Liver (tissue), 9 donors: ENCODE results near the gene MYH13. TPM values are rescaled to one million over a fixed set of nuclear protein-coding genes. Genes with fewer than 3 reads are reported as not detected.

Experiments used
- DNase-seq: peaks from one replicate; pipeline ENCODE4 v3.0.0-alpha.2; 2017; ENCODE audit warnings: low spot score
- H3K27ac ChIP-seq, 2 donors: one replicate each; pipeline ENCODE4 v1.7.0; 2013; ENCODE audit warnings: inconsistent platforms in 2 of 2, low read length in 2 of 2, control low read depth in 1 of 2, low read depth in 1 of 2, mild to moderate bottlenecking in 1 of 2
- H3K27me3 ChIP-seq, 4 donors: one replicate each; pipeline versions ENCODE4 v1.6.1 to v1.7.0; 2013; ENCODE audit warnings: low read length in 3 of 4, inconsistent platforms in 1 of 4, mild to moderate bottlenecking in 1 of 4, moderate library complexity in 1 of 4; ENCODE audit not compliant: control insufficient read depth in 4 of 4, insufficient read depth in 4 of 4
- H3K36me3 ChIP-seq, 4 donors: one replicate each; pipeline versions ENCODE4 v1.6.1 to v1.7.0; 2013; ENCODE audit warnings: low read length in 3 of 4, mild to moderate bottlenecking in 3 of 4, low read depth in 1 of 4, moderate library complexity in 1 of 4; ENCODE audit not compliant: control insufficient read depth in 4 of 4, insufficient read depth in 3 of 4
- H3K4me1 ChIP-seq, 4 donors: one replicate each; pipeline versions ENCODE4 v1.6.1 to v1.7.0; 2013; ENCODE audit warnings: low read length in 3 of 4, mild to moderate bottlenecking in 3 of 4, moderate library complexity in 1 of 4; ENCODE audit not compliant: control insufficient read depth in 4 of 4, insufficient read depth in 4 of 4
- H3K4me3 ChIP-seq, 3 donors: one replicate each; pipeline versions ENCODE4 v1.6.1 to v1.7.0; 2013; ENCODE audit warnings: low read length in 3 of 3, control low read depth in 1 of 3, low read depth in 1 of 3, mild to moderate bottlenecking in 1 of 3
- H3K9ac ChIP-seq, 2 donors: one replicate each; pipeline ENCODE4 v1.7.0; 2013; ENCODE audit warnings: low read length in 2 of 2, mild to moderate bottlenecking in 2 of 2, moderate library complexity in 2 of 2, control low read depth in 1 of 2, low read depth in 1 of 2
- H3K9me3 ChIP-seq, 4 donors: one replicate each; pipeline versions ENCODE4 v1.6.1 to v1.7.0; 2013; ENCODE audit warnings: low read length in 3 of 4; ENCODE audit not compliant: control insufficient read depth in 4 of 4
- EGR1 ChIP-seq, 2 donors: IDR thresholded peaks; 2 replicates each; pipeline ENCODE4 v1.6.1; 2016 to 2018; ENCODE audit warnings: antibody characterized with exemption in 2 of 2, low read depth in 2 of 2
- FOXA1 ChIP-seq: IDR thresholded peaks from 2 replicates; pipeline ENCODE4 v1.6.1; 2016; ENCODE audit warnings: antibody characterized with exemption
- GABPA ChIP-seq, 2 donors: IDR thresholded peaks in 1 of 2; conservative IDR thresholded peaks in 1 of 2; 2 replicates each; pipeline ENCODE4 v1.6.1; 2016; ENCODE audit warnings: antibody characterized with exemption in 2 of 2, mild to moderate bottlenecking in 1 of 2, moderate library complexity in 1 of 2
- HNF4A ChIP-seq, 2 donors: conservative IDR thresholded peaks; 2 replicates each; pipeline ENCODE4 v1.6.1; 2016; ENCODE audit warnings: antibody characterized with exemption in 2 of 2, mild to moderate bottlenecking in 2 of 2
- HNF4G ChIP-seq: IDR thresholded peaks from 2 replicates; pipeline ENCODE4 v1.6.1; 2016; ENCODE audit warnings: antibody characterized with exemption
- JUND ChIP-seq, 2 donors: IDR thresholded peaks; 2 replicates each; pipeline ENCODE4 v1.6.1; 2016; ENCODE audit warnings: antibody characterized with exemption in 2 of 2
- NR2F2 ChIP-seq: IDR thresholded peaks from 2 replicates; pipeline ENCODE4 v1.6.1; 2016; ENCODE audit warnings: antibody characterized with exemption
- RXRA ChIP-seq, 2 donors: IDR thresholded peaks; 2 replicates each; pipeline ENCODE4 v1.6.1; 2017 to 2018; ENCODE audit warnings: antibody characterized with exemption in 2 of 2, mild to moderate bottlenecking in 1 of 2
- SP1 ChIP-seq: IDR thresholded peaks from 2 replicates; pipeline ENCODE4 v1.6.1; 2018; ENCODE audit warnings: antibody characterized with exemption, mild to moderate bottlenecking
- TAF1 ChIP-seq: conservative IDR thresholded peaks from 2 replicates; pipeline ENCODE4 v1.6.1; 2016; ENCODE audit warnings: antibody characterized with exemption, mild to moderate bottlenecking
- YY1 ChIP-seq: IDR thresholded peaks from 2 replicates; pipeline ENCODE4 v1.6.1; 2016; ENCODE audit warnings: antibody characterized with exemption, mild to moderate bottlenecking
- ZBTB33 ChIP-seq: IDR thresholded peaks from 2 replicates; pipeline ENCODE4 v1.6.1; 2016; ENCODE audit warnings: antibody characterized with exemption
- WGBS: extraction: QIAGEN DNeasy Blood & Tissue Kit; methylation state at CpG from one replicate; pipeline ENCODE4 v1.1.7; 2013; 5-methylcytosine and 5-hydroxymethylcytosine counted together
- polyA plus RNA-seq, 2 donors: library from polyadenylated mRNA; stranded (reverse) in 1 of 2; unstranded in 1 of 2; fragments of 200-250 nt in 1 of 2; fragments of >200 nt in 1 of 2; fragmentation: Nextera tagmentation in 1 of 2; extraction: Ambion mirVana in 1 of 2; gene quantifications; one replicate each; pipeline versions ENCODE4 v1.2.1 to v1.2.3, GENCODE V29; 2013 to 2015
- total RNA-seq, 2 donors: library from RNA; depleted of rRNA; stranded (reverse); fragments of >200 nt; gene quantifications; one replicate each; pipeline ENCODE4 v1.2.3, GENCODE V29; 2014
- TF ChIP-seq, protein P1 (sequence below): IDR thresholded peaks from 2 replicates; pipeline ENCODE4 v1.6.1; 2016; ENCODE audit warnings: antibody characterized with exemption, mild to moderate bottlenecking
- TF ChIP-seq, protein P2 (sequence below): fragments of 150-350 bp; IDR thresholded peaks from 2 replicates; pipeline ENCODE4 v1.5.1; 2017; ENCODE audit warnings: improper control_type of control experiment, low read depth, low read length; ENCODE audit not compliant: missing input control
- donor health status: healthy.
- donor health status: healthy.
- donor health status: healthy.
- donor health status: healthy.
- donor health status: healthy.

MYH13 gene
- total and polyA plus RNA-seq, 4 donors: not detected

GRCh38 chr17:10421900-10422542, 49.2 kb upstream of the MYH13 start, which contains the start of gene MYH8:
Gene MYH8 (minus strand): TSS chr17:10421950. CDS start chr17:10420227, 1,723 bp downstream.
- WGBS: 78% methylated on average over 7 of the region's 7 CpGs
- peaks cover 0 to 7% (median 1%) of the 10 kb centered on the region in 4 donors for H3K27me3 ChIP-seq
- no peaks in the 10 kb centered on the region for H3K9me3 ChIP-seq
- no peak for DNase-seq
- TF ChIP-seq FOXA1 (no peak), HNF4A (conservative IDR thresholded peaks at IDR 0.05) (no peak), GABPA (IDR thresholded peaks at IDR 0.05 in 1 of 2, conservative IDR thresholded peaks at IDR 0.05 in 1 of 2) (no peak), TAF1 (no peak), YY1 (no peak), EGR1 (IDR thresholded peaks at IDR 0.05; ENCODE audit: low read depth in 2 of 2) (no peak), HNF4G (no peak), JUND (IDR thresholded peaks at IDR 0.05) (no peak), RXRA (IDR thresholded peaks at IDR 0.05) (no peak)
- TF ChIP-seq, protein P1, sequence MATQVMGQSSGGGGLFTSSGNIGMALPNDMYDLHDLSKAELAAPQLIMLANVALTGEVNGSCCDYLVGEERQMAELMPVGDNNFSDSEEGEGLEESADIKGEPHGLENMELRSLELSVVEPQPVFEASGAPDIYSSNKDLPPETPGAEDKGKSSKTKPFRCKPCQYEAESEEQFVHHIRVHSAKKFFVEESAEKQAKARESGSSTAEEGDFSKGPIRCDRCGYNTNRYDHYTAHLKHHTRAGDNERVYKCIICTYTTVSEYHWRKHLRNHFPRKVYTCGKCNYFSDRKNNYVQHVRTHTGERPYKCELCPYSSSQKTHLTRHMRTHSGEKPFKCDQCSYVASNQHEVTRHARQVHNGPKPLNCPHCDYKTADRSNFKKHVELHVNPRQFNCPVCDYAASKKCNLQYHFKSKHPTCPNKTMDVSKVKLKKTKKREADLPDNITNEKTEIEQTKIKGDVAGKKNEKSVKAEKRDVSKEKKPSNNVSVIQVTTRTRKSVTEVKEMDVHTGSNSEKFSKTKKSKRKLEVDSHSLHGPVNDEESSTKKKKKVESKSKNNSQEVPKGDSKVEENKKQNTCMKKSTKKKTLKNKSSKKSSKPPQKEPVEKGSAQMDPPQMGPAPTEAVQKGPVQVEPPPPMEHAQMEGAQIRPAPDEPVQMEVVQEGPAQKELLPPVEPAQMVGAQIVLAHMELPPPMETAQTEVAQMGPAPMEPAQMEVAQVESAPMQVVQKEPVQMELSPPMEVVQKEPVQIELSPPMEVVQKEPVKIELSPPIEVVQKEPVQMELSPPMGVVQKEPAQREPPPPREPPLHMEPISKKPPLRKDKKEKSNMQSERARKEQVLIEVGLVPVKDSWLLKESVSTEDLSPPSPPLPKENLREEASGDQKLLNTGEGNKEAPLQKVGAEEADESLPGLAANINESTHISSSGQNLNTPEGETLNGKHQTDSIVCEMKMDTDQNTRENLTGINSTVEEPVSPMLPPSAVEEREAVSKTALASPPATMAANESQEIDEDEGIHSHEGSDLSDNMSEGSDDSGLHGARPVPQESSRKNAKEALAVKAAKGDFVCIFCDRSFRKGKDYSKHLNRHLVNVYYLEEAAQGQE: no peak
- no peak within 1 kb of the TSS for H3K4me3 ChIP-seq
- no peak within 1 kb of the TSS for H3K27ac ChIP-seq
- no peaks in the 10 kb centered on the region for H3K4me1 ChIP-seq
- H3K9ac ChIP-seq: no peak within 1 kb of the TSS
- H3K36me3 ChIP-seq: no peaks in the 10 kb centered on the region

- Histone ChIP-seq H3K27me3 (peaks cover 0 to 7% (median 1%) of the 10 kb centered on the region in 4 donors), H3K9ac (no peak overlapping the region), H3K27ac (no peak overlapping the region), H3K4me1 (no peaks in the 10 kb centered on the region), H3K36me3 (no peaks in the 10 kb centered on the region), H3K9me3 (no peaks in the 10 kb centered on the region), H3K4me3 (no peak overlapping the region)
- no peak for TF ChIP-seq SP1
- TF ChIP-seq ZBTB33: no peak
- TF ChIP-seq, protein P2, sequence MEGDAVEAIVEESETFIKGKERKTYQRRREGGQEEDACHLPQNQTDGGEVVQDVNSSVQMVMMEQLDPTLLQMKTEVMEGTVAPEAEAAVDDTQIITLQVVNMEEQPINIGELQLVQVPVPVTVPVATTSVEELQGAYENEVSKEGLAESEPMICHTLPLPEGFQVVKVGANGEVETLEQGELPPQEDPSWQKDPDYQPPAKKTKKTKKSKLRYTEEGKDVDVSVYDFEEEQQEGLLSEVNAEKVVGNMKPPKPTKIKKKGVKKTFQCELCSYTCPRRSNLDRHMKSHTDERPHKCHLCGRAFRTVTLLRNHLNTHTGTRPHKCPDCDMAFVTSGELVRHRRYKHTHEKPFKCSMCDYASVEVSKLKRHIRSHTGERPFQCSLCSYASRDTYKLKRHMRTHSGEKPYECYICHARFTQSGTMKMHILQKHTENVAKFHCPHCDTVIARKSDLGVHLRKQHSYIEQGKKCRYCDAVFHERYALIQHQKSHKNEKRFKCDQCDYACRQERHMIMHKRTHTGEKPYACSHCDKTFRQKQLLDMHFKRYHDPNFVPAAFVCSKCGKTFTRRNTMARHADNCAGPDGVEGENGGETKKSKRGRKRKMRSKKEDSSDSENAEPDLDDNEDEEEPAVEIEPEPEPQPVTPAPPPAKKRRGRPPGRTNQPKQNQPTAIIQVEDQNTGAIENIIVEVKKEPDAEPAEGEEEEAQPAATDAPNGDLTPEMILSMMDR: no peak
- TF ChIP-seq HNF4G: no peak
- no peak for TF ChIP-seq NR2F2
- TF ChIP-seq JUND (IDR thresholded peaks at IDR 0.05): no peak
- no peak for DNase-seq
- WGBS: 69% methylated on average over 2 of the region's 2 CpGs
Observed at GRCh38 chr17:10421211-10421610, 48.4 kb upstream of the MYH13 start.
